Left lobe of liver (tissue), 2 donors: ENCODE measurements around the gene SHROOM1. TPM values are rescaled to one million over a fixed set of nuclear protein-coding genes. Genes with fewer than 3 reads are reported as not detected.
"Not testable (repeated sequence)": the region's sequence is repeated elsewhere in the genome, so short reads cannot be mapped to it uniquely, and the experiment has no call there.

ENCODE experiments used
- ATAC-seq: fragments of 200-7000 bp; cut with Tn5 transposase; one replicate; pipeline ENCODE4 v1.9.1; 2020; ENCODE audit warnings: mild to moderate bottlenecking, moderate library complexity
- DNase-seq: peaks from one replicate; pipeline ENCODE4 v3.0.0-alpha.2; 2020; ENCODE audit warnings: low spot score
- total RNA-seq: library from RNA; stranded (reverse); gene quantifications from one replicate; pipeline ENCODE4 v1.2.1, GENCODE V29; 2021
- donor health status: DM: no; HTN: no; CAD: no; lungs with moderate emphysema.
- donor health status: DM: no; HTN: yes; CAD: no.

SHROOM1 gene
- total RNA-seq, 1 donor from 2014 or later = 41.3 TPM

DNA sequence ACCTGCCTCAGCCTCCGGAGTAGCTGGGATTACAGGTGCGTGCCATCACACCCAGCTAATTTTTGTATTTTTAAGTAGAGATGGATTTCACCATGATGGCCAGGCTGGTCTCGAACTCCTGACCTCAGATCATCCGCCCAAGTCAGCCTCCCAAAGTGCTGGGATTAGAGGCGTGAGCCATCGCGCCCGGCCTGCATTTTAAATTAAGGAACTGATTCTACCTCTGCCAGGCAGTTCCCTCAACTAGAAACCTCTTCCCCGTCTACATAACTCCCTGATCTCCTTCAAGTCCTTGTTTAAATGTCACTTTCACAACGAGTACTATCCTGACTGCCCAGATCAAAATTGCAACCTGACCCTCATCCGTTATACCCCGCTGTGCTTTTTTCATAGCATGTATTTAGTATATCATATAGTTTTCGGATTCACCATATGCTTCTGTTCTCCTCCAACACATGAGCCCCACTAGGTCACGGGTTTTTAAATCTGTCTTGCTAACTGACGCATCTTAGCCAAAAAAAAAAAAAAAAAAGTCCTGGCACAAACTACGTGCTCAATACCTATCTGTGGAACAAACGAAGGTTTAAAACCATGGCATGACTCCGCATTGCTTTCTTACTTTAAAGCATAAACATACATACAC, 18.2 kb downstream of the SHROOM1 start:
- DNase-seq (no peak), ATAC-seq (no peak)

DNA sequence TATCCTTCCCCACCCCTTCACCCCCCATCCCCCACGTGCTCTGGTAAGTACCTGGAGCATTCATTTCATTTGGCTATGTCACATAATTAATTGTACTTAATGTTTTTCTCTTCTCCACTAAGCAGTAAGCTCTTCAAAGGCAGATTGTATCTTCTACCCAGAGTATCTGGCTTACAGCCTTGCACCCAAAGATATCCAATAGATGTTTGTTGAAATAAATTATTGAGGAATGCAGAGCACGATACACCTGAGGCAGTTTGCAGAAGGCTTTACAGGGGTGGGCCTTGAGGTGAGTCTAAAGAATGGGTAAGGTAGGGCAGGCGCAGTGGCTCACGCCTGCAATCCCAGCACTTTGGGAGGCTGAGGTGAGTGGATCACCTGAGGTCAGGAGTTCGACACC, 19.8 kb downstream of the SHROOM1 start:
- DNase-seq = no peak
- ATAC-seq = no peak

DNA sequence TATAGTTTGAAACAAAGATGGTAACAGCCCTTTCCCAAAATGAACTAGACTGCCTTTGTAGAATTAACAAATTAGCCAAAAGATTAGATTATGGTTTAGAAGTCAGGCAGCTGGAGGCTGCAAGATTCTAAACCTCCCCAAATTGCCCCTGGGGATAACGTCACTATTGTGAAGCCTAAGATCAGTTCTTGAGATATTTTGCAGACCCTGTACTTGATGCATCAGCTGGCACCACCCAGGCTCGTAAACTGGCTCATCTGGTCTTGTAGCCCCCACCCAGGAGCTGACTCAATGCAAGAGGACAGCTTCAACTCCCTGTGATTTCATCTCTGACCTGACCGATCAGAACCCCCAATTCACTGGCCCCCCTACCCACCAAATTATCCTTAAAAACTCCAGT, 21.6 kb downstream of the SHROOM1 start:
- DNase-seq (no peak), ATAC-seq (no peak)

DNA sequence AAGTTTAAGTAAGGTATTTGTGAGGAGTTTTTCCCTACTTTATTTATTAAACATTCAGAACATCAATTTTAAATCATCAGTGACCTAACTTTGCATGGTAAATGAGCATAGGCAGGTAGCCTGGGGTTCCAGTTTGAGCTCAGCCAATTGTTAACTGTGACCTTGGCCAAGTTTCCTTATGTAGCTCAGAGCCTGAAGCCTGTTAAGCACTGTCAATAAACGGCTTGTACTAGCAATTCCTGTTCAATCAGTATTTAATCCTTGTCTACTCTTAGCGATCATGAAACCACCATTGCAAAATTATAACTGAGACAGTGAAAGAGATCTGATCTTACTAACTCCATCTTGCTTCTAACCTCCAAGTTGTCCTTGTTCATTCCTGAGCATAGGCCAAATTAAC, 22.0 kb downstream of the SHROOM1 start:
- ATAC-seq (peak; percentile 46), DNase-seq (no peak)

DNA sequence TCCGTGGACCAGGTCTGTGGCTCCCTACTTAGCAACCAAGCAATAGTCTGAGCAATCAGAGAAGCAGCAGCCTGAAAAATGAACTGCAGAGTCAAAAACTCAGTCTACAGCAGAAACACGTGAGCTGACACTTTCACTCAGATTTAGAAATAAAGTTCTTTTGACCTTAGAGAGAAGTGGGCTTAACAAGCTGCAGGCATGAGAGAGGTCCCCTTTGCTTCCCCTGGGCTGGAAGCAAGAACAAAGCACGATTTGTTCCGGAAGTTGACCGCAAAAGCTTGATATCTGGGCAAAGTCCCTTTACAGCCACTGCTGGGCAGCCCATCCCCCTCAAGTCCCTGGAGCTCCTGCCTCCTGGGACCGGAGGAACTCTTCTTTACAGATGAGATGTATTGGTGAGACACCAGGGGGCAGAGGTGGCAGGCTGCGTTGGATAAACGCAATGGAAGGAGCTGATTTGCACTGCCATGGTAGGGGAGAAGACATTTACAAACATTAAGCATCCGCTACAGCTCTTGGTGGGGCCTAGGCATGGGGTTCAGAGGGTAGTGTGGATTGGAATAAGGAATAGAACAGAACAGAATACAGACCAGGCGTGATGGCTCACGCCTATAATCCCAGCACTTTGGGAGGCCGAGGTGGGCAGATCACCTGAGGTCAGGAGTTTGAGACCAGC, 23.1 kb downstream of the SHROOM1 start:
- ATAC-seq = peak; percentile 91

DNA sequence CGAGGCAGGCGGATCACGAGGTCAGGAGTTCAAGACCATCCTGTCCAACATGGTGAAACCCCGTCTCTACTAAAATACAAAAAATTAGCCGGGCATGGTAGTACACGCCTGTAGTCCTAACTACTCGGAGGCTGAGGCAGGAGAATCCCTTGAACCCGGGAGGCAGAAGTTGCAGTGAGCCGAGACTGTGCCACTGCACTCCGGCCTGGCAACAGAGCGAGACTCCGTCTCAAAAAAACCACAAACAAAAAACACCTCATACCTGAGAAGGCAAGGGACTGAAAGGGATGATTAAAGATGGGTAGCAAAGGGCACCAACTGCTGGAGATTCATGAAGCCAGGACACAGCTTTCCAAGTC, 23.7 kb downstream of the SHROOM1 start:
- not testable (repeated sequence) for DNase-seq, ATAC-seq

More for the DNA sequence above, 23.1 kb downstream of the SHROOM1 start:
- peak; percentile 75 for DNase-seq

DNA sequence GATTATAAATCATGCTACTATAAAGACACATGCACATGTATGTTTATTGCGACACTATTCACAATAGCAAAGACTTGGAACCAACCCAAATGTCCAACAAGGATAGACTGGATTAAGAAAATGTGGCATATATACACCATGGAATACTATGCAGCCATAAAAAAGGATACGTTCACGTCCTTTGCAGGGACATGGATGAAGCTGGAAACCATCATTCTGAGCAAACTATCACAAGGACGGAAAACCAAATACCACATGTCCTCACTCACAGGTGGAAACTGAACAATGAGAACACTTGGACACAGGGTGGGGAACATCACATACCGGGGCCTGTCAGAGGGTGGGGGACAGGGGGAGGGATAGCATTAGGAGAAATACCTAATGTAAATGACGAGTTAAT, 24.6 kb downstream of the SHROOM1 start:
- not testable (repeated sequence) for ATAC-seq, DNase-seq

DNA sequence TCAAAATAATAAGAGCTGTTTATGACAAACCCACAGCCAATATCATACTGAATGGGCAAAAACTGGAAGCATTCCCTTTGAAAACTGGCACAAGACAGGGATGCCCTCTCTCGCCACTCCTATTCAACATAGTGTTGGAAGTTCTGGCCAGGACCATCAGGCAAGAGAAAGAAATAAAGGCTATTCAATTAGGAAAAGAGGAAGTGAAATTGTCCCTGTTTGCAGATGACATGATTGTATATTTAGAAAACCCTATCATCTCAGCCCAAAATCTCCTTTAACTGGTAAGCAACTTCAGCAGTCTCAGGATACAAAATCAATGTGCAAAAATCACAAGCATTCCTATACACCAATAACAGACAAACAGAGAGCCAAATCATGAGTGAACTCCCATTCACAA, 26.2 kb downstream of the SHROOM1 start:
- not testable (repeated sequence) for DNase-seq, ATAC-seq

DNA sequence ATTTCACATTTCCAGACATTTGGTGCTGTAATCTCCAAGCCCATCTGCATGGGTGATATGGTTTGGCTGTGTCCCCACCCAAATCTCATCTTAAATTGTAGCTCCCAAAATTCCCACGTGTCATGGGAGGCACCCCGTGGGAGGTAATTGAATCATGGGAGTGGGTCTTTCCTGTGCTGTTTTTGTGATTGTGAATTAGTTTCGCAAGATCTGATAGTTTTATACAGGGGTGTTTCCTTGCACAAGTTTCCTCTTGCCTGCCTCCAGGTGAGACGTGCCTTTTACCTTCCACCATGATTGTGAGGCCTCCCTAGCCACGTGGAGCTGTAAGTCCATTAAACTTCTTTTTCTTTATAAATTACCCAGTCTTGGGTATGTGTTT, 27.8 kb downstream of the SHROOM1 start:
- not testable (repeated sequence) for ATAC-seq, DNase-seq

DNA sequence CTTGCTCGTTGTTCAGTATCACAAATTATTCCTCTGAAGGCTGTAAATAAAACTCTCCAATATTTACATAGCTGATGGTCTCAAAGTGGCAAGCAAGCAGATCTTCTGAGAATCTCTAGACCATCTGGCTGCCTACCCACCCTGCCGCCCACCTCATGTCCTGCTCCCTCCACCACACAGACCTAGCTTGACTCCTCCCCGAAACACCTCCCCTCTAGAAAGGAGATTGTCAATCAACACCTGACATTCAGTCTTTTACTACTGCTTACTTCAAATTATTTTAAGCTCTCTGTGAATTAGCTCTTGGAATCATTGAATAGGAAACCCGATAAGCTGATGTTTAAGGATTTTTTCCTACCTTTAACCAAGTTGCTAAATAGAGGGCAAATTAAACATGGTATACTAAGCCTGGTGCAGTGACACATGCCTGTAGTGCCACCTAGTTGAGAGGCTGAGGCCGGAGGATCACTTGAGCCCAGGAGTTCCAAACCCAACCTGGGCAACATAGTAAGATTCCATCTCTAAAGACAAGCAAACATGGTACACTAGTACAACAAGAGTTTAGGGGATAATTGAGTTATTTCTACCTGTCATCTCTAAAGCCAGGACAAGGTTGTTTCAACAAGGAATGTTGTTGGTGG, 28.3 kb downstream of the SHROOM1 start:
- ATAC-seq = no peak
- DNase-seq = no peak

DNA sequence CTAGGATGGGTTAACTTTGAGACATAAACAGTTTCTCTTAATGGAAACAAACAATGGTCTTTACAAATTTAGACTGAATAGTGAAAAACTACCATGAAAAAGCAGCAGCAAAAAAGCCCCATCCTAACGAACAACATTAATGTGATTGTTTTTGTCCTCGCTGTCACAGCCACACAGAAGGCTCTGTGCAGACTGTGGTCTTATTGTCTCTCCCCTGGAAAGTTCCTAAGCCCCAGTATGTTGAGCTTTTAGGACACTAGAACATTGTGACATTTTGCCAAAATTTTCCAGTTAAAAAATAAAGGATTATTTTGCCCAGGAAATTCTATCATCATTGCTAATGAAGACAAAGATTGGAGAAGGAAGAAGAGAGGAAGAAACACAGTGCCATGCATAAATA, 29.9 kb downstream of the SHROOM1 start:
- DNase-seq (no peak), ATAC-seq (no peak)

DNA sequence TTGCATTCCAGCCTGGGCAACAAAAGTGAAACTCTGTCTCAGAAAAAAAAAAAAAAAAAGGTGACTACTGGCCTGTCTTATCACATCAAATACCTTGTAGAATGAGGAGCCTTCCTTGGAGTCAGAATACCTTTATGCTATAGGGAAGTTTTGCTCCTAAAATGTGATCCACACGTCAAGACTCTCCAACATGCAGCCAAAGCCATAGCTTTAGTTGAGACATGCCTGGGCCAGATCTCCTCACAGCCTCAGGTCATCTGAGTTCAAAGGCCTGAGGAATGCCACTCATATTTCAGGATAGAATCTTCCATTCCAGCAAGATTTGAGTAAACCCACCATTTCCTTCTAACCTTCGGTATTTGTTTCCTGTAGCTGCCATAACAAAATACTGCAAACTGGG, 31.1 kb downstream of the SHROOM1 start:
- ATAC-seq = no peak
- no peak for DNase-seq

DNA sequence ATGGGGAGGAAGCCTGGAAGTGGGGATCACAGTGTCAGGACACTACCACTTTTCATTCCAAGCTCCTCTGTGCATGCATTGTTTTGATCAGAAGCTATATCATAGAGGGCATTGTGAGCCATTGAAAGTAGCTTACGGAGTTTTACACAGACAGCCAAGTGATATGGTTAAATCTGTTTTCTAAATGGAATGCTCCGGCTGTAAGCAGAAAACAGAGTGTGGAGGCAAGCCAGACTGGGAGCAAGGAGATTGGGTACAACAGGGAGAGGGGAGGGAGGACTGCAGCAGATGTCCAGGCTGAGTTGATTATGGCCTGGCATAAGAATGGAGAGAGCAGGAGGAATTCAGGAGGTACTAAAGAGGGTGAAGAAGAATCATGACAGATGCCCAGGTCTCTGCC, 32.8 kb downstream of the SHROOM1 start:
- ATAC-seq (no peak), DNase-seq (no peak)

DNA sequence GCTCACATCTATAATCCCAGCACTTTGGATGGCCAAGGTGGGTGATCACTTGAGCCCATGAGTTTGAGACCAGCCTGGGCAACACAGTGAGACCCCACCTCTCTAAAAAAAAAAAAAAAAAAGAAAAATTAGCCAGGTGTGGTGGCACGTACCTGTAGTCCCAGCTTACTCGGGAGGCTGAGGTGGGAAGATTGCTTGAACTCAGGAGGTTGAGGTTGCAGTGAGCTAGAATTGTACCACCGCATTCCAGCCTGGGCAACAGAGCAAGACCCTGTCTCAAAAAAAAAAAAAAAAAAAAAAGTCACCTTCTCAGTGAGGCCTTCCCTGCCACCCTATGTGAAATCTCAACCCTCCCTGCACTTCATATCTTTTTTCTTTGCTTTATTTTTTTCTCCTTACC, 39.4 kb downstream of the SHROOM1 start:
- no peak for ATAC-seq

DNA sequence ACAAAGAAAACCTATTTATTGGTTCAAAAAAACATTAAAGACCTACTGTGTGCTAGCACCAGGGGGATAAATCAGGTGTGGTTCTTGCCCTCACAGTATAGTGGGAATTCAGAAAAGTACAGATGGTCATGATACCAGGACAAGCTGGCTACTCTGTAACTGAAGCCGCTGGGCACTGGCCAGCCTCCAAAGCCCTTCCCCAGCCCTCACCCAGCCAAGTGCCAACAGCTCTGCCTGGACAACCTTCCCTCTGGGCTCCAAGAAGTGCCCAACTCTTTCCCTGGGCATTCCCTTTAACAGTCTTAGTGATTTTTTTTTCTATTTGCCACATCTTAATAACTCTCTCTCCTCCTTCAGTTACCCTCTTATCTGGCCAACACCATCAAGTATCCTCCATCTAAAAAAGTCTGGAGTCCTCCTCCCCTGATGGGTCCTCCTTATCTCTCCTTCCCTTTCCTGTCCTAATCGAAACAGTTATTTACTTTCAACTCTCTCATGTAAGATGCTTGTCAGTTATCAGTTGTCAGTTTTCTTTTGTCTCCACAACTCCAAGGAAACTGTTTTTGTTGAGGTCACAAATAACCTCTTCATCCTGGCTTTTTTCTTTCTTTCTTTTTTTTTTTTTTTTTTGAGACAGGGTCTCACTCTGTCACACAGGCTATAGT, 40.1 kb downstream of the SHROOM1 start:
- peak; percentile 71 for DNase-seq
- ATAC-seq = peak; percentile 97

More for the DNA sequence above, 39.4 kb downstream of the SHROOM1 start:
- no peak for DNase-seq

DNA sequence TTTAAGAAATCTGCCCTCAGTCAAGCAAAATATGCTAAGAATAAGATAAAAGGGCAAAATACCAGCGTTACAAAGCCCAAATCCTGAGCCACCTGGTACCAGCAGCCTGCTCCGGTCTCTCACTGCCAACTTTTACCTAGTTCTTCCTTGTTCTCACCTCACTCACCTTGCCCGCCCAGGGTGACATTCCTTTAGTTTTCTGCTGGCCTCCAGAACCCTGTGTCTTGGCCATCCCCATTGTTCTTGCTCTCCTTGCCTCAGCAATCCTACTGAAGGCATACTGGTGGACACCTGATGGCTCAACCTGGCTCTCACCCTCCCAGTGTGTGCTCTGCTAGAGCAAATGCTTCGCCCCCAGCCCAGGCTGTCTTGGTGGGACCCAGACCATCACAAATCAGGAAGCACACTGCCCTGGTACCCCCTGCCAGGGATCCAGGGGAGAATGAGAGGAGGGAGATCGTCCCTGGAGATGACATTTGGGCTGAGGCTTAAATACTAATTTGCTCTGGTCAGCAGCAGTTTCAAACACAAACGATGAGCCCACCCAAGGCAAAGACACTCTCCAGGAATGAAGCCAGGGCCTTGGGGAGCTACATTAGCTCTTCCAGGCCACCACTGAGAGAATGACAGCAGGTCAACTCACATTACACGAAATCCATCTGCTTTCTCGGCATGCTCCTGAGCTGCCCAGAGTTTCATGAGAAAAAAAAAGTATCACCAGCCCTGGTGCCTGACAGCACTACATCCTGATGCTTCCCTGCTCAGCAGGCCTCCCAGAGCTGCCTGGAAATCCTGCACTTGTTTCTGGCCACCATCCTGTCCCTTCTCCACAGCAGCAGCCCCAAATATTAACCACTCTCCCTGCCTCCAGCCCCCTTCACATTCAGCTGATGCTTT, 41.2 kb downstream of the SHROOM1 start:
- DNase-seq = no peak
- no peak for ATAC-seq

DNA sequence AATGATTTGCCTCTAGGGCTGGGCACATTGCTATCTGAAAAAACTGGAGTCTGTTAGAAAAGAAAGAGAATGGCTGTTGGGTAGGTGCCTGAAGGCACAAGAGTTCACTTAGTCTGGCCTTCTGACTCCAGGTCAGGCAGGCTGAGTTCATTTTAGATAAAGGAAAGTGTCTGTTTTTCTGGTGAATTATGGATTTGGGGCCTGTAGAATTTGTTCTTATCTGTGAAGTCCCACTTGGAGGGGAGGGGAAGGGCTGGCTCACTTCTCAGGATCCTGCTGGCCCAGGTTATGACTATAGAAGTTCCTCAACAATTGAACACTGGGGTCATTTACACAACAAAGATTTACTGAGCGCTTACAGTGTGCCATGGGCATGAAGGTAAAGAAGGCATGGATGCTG, 41.9 kb downstream of the SHROOM1 start:
- ATAC-seq = peak; percentile 52
- no peak for DNase-seq

DNA sequence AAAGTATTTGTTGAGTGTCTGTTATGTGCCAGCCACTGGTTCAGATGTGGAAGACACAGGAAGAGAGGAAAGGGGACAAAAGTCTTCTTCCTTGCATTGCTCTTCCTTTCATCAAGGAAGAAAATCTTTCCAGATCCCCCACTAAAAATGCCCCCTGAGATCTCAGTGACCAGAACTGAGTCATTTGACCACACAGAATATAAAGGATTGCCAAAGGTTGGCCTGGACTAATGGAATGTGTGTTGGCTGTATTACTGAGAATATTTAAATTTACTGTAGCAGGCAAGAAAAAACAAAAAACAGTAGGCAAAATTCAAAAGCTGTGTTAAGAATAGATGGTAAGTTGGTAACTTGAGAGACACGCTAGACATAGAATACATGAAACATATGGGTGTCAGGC, 43.4 kb downstream of the SHROOM1 start:
- ATAC-seq = no peak

DNA sequence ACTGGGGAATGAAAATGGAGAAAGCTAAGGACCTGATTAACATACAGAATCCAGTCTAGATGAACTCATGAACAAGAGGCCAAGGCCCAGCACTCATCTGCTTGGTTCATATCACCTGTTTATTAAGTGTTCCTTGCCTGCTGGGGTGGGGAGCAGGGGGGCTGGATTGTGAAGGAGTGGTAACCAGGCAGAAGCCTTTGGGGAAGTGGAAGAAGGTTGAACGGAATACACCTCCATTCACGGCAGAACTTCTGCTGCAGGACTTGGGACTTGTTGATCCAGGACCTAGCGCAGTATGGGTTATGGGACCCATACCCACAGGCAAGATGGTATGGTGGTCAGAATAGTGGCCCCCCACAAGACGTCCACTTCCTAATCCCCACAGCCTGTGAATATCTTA, 44.6 kb downstream of the SHROOM1 start:
- ATAC-seq (no peak), DNase-seq (no peak)

More for the DNA sequence above, 43.4 kb downstream of the SHROOM1 start:
- DNase-seq = no peak

DNA sequence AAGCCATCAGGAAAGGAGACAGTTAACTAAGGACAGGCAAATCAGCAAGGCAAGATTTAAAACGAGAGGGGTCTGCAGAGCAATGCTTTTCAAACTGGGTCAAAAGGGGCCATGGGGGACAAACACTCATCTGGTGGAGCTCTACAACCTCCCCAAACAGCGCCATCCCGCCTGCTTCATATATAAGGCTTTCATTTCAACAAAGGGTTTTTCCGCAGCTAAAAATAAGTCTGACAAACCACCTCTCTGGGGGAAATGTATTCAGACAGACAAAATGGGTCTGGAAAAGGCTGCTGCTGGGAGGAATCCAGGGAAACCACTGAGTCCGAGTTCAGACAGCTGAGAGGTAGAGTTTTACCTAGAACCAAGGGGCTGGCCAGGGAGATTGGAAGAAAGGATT, 45.1 kb downstream of the SHROOM1 start:
- ATAC-seq = no peak
- no peak for DNase-seq

DNA sequence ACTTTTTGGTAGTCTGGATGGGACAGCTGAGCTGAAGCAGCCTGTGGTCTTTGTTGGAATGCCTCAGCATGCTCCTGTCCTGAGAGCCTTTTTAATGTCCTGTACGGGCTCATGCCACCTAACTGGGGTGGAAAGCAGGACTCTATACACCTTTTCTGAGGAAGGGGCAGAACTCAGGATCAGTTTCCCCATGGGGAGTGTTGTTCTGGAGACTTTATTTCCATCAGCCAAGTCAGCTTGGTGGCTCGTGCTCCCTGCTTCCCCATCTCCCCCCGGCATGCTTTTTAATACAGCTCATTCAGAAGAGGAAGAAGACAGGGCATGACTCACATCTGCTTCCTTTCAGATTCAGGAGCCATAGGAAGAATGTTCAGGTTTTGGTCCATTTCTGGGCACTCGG, 48.3 kb downstream of the SHROOM1 start:
- ATAC-seq (no peak), DNase-seq (no peak)
